DMS 273 treated with DMSO at 0.1 percent for 48 hours (cell line): Measurements from ENCODE around the gene LGALS7.

Experiments
- DNase-seq: peaks from one replicate; lab custom pipeline; 2025; lab: John Stamatoyannopoulos, UW

LGALS7 gene

DNA sequence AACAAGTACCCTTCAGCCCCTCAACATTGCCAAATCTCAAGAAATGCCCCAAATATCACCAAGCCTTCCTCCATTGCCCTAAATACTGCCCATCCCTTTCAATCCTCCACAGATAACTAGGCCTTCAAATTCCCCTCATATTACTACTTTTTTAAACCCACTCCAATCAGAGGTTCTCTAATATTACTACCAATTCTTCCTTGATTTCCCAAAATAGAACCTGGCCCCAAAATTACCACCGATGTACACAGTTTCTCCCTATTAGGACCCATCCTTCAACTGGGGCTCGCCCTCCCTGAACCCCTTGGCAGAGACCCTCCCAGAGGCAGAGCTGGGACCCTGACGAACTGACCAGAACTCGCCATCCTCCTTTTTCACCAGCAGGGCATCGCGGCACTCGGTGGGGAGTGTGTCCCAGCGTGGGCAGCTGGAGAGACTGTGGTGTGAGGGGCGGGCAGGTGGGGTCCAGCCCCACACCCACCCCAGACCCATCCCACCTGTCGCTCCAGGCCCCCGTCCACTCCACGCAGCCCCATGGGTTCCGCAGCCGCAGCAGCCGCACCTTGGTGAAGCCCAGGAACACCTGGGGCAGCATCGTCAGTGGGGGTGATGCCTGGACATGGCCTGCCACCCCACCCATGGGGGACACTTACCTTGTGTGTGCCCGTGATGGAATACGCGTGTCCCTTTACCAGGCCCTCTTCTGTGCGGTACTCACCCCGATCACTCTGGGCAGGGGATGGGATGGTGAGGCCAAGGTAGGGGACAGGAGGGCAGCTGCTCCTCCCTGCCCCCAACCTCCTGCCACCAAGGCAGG is 35.2 kb downstream of the LGALS7 start:
- no peak for DNase-seq

DNA sequence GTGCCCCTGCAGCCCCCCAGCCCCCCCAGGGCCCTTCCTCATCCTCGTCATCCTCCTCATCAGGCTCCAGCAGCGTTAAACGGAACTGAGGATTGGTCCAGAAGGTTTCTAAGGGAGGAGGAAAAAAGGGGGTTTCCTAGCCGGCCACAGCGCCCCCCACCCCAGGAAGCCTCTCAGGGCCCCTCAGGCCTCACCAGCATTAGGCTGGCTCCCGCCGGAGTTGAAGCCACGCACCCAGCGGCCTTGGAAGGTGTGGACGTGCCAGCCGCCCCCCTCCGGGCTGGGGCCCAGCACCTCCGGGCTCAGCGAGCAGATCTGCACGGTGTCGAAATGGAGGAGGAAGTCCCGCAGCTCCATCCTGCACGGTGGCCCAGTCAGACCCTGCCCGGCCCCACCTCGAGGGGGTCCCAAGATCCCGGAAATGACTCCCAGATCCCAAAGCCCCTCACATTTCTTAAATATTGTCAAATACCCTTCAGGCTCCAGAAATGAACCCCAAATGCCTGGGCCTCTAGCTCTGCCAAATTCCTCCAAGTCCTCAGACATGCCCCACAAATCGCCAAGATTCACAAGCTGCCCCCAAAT is 35.9 kb downstream of the LGALS7 start:
- DNase-seq, result no peak

DNA sequence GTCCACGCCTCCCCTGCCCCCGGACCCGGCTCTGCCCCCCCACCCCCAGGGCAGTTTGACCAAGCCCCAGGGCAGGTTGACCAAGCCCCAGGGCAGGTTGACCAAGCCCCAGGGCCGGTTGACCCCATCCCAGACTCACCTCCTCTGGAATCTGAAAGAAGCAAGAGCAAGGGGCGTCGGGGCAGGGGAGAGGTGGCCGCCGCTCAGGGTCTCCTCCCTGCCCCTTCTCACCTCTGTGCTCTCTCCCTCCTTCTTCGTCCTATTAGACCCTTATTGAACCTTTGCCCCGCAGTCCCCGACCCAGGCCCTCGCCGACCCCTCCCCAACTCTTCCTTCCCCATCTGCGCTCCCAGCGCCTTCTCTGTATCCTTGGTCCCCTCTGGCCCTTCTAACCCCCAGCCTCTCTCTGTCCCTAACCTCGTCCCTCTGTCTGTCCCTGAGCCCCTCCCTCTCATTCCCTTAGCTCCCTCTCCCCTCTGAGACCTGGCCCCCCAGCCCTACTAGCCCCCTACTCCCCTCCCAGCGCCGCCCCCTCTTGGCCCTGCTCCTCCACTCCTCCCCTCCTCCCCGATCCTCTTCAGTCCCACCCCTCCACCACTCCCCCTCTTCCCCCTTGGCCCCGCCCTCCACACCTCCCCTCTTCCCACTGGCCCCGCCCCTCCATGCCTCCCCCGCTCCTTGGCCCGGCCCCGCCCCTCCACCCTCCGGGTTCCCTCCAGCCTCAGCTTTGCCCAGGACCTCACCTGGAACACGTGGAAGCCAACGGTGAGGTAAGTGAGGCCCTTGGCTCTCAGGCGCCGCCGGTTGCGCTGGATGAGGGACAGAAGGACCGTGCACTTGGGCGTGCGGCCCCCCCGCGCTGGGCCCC is 36.7 kb downstream of the LGALS7 start:
- DNase-seq, result no peak

DNA sequence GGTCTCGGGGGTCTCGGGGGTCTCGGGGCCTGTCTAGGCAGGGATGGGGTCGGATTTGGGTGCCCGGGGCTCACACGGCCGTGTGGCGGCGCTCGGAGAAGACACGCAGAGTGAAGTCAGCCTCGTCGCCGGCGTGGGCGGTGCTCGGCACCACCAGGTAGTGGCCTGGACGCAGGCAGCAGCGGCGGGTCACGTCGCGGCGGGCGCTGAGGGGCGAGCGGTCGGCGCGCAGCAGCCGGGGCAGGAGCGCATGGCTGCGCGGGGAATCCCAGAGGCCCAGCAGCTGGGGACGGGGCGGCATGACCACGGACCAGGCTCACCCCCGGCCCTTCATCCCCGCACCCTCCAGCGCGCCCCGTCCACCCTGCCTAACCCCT is 37.3 kb downstream of the LGALS7 start:
- DNase-seq, result no peak

DNA sequence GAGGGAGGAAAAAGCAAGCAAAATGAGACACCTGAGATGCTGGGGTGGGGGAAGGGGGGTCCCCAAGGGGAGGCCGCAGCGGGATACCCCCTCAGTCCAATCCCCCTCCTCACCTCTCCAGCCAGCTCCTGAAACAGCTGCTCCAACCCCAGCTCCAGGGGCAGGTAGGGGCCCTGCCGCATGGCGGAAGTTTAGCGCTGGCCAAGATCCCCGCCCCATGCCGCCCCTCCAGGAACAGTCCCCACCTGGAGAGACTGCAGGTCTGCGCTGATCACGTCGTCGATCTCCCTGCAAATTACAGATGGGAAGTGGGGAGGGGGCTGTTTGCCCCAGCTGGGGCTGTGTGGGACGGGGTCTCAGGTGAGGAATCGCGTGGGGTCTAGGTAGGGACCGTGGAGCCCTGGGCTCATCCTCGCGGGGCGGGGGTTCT is 38.0 kb downstream of the LGALS7 start:
- no peak for DNase-seq

DNA sequence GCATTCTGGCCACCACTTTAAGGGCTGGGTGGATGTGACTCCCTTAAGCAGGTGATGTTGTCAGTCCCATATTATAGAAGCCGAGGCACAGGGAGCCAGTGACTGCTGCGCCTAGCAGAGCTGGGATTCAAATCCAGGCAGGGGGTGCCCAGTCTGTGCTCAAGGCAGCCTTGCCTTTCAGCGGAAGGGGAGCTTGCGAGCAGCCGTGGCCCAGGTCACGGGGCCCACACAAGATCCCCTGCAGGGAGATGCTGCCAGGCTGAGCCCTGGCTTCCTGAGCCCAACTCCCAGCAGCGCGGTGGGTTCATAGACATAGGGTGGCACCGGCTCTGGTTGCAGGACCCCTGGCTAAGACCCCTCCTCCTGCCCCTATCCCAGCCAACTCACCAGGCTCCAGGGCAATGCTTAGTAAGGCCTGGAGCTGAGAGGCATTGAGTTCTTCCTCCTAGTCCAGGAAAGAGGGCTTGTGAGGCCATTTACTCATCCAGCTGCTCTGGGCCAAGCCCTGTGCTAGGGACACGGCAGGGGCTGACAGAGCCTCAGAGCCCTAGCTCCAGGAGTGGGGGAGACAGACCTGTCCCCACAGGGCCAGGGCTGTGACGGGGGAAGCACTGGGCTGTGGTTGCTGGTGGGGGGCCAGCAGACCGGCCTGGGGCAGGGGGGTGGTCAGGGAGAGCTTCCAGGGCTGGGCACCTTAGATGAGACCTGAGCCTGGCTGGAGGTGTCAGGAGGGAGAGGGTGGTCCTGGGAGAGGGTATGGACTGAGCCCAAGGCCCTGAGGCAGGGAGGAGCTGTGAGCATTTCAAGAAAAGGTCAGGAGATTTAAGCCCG is 38.7 kb downstream of the LGALS7 start:
- DNase-seq, result no peak

DNA sequence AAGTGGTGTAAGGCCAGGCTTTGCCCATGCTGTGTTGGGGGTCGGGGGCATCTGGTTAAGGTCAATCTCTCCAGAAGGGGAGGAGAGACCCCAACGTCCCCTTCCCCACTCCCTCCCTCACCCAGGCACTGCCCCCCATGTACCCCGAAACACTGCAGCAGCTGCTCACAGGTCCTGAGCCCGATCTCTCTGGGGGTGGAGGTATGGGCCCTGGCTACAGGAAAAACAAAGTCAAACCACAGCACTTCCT is 39.2 kb downstream of the LGALS7 start:
- DNase-seq, result no peak

DNA sequence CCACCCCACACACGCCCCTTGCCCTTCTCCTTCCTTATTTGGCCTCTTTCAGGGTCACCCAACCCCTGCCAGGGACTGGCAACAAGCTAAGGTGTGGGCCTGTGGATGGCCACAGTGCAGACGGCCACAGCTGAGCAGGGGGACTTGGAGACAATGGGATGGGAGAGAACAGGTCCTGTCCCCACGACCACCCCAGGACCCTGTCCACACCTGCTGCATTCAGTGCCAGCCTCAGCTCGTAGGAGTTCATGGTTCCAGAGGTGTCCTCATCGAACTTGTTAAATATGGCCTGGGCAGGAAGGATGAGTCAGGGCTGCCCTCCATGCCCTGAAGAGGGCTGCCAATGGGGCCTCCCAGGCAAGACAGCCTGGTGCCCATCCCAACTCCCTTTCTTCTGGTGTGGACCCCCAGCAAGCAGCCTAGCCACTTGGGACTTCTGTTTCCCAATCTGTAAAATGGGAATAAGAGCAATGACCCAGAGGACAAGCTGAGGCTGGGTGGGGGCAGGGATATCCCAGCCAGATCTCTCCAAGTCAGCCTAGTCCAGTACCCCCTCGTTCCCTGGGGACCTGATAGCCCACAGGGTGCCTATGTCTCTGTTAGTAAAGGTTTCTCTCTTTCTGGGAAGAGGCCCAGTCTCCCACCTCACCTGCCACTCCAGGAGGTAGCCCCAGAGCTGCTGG is 39.7 kb downstream of the LGALS7 start:
- no peak for DNase-seq

DNA sequence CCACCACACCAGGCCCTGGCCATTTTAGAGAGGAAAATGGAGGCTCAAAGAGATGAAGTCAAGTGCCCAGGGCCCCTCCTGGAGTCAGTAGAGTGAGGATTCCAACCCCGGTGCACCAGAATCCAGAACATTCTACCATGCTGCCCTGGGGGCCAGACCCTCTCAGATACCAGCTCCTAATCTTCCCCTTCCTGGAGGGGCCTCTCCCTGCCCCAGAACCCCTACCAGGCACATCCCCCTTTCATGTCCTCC is 40.1 kb downstream of the LGALS7 start:
- DNase-seq, result no peak

DNA sequence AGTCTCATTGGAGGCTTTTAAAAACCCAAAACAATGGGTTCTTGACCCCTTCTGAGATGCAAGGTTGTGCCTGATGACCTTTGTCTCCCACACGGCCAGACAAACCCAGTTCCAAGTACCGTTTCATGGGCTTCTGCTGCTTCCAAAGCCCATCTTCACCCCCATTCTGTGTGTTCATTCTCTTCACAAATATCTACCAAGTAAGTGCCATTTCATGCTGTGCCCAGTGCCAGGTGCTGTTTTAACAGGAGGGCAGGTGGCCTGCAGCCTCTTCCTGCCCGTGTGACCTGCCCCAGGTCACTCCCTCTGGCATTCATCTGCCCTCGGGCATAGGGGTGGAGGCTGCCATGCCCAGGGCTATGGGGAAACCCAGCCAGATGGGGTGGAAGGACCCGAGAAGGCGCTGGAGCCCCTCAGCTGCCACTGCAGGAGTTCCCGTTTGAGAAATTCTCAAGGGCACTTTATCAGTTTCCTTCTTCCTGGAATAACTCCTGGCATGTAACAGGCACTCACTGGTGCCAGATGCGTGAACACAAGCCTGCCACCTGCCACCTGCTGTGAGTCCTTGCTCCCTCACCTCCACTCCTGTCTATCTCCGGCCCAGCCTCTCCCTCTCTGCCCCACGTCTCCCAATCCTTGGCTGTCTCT is 41.5 kb downstream of the LGALS7 start:
- peak; percentile 55 for DNase-seq

DNA sequence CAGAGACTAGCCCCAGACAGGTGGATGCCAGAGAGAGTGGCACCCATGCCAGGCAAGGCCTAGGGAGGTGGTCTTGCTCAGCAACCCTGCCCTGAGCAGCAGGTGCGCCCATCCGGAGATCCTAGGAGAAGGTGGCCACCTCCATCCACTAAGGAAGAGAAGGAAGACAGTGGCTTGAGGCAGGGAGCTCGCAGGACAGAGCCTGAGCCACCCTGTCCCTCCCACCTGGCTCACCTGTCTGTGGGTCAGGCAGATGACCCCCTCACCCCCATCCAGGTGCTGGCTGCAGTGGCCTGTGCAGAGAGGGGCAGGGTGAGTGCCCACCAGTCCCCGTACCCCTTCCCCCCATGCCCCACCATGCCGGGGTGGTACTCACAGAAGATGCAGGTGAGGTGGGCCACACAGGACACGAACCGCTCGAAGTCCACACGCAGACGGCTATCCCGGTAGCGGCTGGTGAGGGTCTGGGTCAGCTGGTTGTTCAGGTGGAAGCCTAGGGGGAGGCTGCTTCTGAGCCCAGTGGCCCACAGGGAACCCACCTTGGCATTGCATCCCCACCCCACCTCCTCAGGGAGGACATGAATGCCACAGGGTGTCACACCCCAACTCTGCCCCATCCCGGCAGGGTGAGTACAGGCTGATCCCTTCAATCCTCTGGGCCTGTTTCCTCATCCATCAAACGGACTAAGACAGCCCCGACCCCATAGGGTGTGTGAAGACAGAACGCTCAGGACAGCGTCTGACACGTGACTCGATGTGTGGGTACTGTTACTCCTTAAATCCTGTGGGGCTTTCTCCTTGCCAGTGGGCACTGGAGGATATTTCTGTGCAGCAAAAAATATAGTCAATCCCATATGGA is 42.4 kb downstream of the LGALS7 start:
- no peak for DNase-seq

DNA sequence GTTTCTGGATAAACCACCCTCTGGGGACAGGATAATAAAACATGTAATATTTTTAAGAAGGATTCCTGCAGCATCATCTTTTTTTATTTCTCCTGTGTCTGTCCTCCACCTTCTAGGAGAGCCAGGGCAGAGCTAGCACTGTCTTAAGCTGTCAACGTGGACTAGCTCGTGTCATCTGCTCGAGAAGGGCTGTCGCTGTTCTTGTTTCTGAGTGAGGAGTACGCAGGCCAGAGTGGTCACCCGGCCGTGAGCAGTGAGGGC is 42.9 kb downstream of the LGALS7 start:
- DNase-seq, result no peak

DNA sequence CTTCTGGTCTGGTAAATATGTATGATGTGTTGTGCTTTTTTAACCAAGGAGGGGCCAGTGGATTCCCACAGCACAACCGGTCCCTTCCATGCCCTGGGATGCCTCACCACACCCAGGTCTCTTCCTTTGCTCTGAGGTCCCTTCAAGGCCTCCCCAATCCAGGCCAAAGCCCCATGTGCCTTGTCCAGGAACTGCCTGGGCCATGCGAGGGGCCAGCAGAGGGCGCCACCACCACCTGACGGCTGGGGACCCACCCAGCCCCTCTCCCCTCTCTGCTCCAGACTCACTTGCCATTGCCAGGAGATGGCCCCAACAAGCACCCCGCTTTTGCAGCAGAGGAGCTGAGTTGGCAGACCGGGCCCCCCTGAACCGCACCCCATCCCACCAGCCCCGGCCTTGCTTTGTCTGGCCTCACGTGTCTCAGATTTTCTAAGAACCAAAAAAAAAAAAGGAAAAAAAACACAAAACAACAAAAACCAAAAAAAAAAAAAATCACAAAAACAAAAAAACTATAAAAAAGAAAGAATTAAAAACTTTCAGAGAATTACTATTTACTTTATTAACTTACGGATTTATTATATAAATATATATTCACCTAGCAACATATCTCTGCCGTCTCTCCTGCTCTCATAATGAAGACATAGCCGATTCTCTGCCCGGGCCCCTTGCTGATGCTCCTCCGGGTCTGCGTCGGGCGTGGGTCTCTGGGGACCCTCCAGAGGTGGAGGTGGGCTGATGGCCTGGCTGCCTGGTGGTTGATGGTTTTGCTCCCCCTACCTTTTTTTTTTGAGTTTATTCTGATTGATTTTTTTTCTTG is 43.5 kb downstream of the LGALS7 start:
- DNase-seq, result no peak

DNA sequence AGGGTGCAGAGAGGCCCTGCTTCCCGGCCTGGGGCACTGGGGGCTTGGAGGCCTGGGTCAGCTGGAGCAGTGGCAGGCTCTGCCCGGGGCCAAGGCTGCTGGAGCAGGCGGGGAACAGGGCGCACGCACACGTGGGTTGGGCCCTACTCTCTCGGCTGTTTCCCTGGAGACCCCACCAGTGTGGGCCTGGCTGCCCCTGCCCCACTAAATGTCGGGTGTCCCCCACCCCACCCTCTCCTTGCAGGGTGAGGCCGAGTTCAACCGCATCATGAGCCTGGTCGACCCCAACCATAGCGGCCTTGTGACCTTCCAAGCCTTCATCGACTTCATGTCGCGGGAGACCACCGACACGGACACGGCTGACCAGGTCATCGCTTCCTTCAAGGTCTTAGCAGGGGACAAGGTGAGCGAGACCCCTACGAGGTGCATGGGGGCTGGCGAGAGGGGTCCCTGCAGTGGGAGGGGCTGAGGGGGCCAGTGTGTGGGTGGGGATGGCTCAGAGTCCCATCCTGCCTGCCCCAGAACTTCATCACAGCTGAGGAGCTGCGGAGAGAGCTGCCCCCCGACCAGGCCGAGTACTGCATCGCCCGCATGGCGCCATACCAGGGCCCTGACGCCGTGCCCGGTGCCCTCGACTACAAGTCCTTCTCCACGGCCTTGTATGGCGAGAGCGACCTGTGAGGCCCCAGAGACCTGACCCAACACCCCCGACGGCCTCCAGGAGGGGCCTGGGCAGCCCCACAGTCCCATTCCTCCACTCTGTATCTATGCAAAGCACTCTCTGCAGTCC is 44.4 kb downstream of the LGALS7 start:
- DNase-seq, result no peak

DNA sequence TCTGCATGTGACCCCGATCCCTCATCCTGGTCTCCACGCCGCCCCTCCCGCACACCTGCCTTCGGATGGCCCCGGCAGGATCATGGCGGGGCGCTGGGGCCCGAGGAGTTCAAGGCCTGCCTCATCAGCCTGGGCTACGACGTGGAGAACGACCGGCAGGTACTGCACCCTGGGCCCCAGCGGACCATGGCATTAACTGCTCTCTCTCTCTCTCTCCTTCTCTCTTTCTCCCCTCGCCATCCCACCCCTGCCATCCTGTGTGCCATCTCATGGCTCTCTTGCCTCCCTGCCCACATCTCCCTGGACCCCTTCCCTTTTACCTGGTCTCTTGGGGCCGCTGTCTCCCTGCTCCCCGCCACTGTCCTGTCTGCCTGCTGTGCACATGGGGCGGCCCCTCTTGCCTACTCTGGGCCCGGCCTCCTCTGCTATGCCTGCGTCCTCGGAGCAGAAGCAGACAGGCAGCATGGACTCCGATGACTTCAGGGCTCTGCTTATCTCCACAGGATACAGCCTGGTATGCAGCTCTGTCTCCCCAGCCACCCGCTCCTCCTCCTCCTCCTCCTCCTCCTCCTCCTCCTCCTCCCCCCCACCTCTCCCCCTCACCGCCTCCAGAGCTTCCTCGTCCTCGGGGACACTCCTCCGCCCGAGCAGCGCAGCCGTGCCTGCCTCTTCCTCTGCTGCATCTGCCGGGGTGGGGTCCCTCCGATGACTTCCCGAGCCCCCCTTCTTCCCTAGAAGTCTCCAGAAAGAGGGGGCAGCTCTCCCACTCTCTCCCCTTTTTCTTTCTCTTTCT is 45.3 kb downstream of the LGALS7 start:
- no peak for DNase-seq

DNA sequence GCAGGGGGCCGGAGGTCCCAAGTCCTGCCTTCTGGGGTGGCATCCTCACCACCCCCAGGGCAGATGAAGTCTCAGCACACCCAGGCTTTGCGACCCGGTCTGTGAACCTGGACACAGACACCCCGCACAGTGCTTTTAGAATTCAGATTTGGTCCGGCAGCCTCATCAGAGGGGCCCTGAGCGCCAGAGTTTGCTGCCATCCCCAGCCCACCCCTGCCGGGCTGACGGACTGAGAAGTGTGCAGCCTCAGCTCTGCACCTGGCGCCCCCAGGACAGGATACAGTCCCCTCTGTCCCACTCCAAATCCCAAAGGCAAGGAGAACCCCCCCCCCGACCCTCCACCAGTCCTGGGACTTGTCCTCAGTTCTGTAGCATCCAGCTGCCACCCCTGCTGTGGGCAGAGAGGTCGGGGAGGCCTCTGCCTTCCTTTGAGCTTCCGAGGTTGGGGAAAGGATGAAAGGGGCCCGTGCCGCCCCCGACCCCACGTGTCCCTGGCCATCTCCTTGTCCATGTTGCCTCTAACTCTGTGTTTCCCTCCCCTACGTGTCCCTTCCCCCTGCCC is 45.9 kb downstream of the LGALS7 start:
- no peak for DNase-seq

DNA sequence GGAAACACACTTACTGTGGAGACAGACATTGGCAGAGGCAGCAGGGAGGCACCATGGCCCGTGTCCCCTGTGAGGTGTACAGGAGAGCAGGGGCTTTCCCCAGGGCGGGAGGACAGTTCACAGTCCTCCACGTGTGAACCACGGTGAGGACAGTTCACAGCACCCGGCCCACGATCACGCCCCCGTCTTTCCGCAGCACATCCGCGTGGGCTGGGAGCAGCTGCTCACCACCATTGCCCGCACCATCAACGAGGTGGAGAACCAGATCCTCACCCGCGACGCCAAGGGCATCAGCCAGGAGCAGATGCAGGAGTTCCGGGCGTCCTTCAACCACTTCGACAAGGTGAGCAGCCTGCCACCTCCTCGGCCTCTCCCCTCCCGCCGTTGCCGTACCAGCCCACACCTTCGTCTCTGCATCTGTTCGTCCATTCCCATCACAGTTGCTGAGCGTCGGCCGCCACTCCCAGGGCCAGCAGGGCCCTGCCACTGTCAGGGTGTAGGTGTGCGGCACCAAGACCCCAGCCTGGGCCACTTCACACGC is 46.5 kb downstream of the LGALS7 start:
- no peak for DNase-seq

DNA sequence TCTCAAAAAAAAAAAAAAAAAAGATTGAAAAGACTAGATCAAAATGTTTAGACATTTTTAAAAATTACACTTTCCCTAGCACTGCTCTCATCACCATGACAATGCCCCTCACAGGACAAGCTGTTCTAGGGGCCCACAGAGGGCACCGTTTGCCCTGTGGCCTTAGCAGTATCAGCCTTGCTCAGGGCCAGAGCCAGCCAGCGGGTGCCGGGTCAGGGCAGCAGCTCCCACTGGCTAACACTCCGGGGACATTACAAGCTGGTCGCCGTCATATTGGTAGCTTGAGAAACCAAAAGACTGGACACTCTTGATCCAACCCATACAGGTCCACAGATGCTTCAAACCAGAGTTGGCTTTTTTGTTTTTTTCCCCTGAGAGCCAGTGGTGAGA is 47.0 kb downstream of the LGALS7 start:
- DNase-seq, result no peak
